ENCODE data around the gene SPATA21.
A peak's percentile ranks its signal among the peaks of the same experiment; 100 is the strongest.
"Not testable (repeated sequence)": the region's sequence is repeated elsewhere in the genome, so short reads cannot be mapped to it uniquely, and the experiment has no call there.

Gene SPATA21

DNA sequence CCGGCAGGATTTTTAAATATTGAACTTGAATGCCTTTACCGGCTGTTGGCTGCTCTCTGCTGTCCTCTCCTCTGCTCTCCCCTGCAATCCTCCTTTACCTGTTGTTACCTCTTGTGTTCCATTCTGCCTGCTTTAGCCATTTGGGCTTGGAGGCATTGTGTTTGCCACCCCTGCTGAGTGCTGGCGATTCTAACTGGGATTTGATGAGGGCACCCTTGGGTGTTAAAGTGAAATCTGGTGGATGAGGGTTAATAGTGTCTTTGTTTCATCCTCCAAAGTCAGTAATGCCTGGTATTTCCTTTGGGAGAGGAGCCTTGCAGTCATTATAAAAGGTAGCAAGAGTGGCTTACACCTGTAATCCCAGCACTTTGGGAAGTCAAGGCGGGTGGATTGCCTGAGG is 60.3 kb downstream of the SPATA21 start:
- DNase-seq = no peak

DNA sequence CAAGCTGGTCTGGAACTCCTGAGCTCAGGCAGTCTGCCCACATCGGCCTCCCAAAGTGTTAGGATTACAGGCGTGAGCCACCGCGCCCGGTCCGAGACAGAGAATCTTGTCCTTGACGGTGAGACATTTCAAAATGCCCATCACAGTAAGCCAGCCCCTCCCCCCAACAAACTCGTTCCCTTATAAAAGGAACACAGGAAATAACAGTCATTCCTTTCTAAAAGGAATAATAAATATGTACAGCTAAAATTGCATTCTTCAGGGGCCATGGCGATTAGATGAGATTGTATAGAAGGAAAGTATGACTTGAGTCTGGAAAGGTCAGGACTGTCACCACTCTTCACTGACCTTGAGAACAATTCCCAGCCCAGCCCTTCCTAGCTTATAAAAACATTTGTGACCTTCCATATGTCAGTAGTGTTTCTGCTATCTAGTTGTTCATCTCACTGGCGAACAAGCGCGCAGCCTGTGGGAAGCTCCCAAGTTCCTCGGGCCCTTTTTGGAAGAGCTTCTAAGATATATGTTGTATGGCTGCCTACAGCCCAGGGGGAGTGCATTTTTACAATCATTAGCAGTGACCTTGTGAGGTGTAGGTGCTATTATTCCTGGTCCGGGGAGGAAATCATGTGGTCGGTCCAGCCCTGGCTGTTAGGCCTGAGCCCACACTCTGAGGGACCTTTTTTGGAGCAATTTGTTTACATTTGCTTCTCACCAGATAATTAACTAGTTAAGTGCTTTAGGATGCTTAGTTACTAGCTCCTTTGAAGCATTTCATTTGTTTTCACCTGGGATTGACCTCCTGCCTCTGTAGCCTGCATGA is 61.5 kb downstream of the SPATA21 start:
- no peak for DNase-seq

DNA sequence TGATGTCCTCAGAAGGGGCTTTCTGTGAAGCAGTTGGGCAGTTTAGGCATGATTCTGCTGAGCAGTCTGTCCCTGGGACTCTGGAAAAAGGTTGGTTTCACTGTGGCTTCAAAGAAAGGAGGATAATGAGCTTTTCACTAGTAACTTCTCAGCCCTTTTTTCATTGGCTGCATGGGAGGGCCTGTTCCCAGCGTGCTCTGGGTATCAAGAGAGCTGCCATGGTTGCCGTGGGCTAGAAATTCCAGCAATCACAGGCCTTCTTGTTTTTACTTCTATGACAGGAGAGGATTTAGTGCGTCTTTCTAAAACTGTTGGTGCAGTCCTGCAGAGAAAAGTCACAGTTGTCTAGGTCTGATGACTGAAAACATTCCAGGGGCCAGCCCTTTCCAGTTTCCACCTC is 63.0 kb downstream of the SPATA21 start:
- DNase-seq = no peak

DNA sequence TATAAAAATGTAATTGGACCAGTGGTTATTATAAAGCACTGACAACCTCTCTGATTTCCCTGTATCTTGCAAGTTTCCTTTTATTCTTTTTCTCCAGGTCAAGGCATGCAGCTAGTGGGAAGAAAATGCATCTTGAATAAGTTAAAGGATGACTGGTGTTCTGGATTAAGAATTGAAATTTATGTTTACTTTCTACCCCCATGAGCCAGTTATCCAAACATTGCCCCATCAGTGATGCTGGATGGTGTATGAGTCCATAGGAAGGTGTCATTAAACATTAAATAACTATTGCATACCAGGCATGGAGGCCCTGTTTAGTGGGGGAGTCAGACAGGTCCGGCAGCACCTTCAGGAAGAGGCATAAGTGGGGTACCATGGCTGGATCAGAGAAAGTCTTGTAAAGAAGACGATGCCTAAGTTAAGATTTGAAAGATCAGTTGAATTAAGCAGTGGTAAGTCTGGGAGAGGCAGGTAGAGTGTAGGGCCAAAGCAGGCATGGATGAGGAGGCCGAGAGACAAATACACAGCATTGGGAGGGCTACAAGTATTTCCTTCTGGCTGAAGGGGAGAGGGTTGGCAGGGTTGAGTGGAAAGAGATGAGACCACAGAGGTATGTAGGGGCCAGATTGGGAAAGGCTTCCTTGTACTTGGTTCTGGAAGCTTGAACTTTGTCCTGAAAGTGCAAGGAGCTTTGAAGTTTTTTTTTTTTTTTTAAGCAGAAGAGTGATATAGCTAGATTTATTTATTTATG is 64.5 kb downstream of the SPATA21 start:
- no peak for DNase-seq

DNA sequence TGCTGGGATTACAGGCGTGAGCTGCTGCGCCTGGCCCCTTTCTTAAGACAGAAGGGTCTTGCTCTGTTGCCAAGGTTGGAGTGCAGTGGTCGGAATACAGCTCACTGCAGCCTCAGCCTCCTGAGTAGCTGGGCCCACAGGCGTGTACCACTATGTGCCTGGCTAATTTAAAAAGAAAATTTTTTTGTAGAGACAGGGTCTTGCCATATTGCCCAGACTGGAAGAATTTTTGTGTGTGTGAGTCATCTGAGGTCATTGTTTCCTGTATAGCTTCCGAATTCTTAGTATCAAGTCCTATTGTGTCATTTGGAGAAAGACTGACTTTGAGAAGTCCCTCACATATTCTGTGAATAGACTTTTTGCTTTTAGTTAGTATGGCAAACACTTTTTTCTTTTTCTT is 65.5 kb downstream of the SPATA21 start:
- DNase-seq = no peak

DNA sequence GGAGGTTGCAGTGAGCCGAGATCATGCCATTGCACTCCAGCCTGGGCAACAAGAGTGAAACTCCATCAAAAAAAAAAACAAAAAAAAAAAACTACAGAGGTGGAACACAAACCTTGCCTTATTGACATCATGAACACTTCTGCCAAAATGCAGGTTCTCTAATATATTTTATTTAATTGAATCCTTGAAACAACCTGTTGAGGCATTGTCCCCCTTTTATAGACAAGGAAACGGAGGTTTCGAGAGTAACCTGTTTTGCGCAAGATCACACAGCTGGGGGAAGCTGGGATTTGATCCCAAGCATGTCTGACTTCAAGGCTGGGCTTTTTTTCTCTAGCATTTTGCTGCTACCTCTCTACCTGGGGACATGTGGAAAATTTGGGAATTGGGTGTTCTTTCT is 67.4 kb downstream of the SPATA21 start:
- no peak for DNase-seq

DNA sequence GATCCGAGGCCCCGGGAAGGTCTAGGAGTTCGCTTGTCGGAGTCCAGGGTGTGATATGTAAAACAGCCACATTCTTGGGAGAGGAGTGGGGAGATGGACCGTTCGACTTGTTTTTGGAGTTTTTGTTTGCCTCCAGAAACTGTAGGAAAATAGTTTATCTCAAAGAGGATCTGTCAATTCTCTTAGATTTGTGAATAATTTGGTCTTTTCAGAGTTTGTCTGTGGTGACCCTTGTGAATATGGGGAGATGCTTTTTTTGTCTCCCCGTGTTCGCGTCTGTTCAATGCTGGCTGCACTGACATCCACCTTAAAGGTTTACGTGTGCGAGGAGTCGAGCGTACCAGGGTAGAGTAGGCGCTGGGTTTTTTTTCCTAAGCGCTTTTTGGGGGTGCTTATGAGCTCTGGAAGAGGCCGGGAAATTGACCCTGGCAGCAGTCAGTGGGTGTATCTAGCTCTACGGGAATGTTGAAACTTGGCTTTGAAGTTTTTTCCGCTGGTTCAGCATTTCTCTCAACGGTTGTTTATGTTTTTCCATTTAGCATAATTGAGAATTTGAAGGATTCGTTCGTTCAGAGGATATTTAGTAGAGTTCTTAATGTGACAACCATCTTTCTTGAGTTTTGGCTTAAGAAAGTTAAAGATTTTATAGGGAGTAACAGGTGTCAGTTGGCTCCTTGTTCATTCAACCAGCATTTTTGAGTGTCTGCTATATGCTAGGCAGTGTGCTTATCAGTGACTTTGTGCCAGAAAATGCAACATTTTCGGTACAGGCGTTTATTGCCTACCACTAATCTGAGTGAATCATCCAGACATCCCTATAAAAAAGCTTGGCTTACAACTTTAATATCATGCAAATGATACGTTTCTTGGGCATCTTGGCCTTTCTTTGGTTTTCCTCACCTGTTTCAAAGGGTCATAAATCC is 69.0 kb downstream of the SPATA21 start:
- DNase-seq = no peak

DNA sequence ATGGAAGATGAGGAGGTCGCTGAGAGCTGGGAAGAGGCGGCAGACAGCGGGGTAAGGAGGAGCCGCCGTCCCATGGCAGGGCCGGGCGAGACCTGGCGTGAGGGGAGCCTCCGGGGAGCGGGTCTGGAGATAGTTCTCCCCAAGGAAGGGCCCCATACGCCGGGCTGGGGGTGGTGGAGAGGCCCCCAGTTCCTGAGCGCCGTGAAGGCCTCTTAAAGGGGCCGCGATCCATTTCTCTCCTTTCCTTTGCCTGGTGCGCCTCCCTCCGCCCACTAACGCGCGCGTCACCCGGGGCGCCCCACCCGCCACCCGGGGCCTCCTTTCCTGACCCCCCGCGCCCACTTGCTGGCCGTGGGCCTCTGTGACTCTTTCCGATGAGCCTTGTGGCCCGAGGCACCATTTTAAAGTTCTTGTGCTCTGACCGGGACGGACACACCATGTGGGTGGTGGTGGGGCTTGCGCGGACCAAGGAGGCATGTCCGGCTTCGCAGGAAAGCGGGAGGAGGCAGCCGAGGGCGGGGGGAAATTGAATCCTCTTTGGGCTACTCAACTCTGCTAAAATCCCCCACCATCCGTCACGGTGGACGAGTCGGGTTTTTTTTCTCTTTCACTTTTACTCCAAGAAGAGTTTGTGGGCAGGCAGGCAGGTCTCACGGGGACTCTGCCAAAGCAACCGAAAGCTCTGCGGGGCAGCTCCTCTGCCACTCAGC is 69.8 kb downstream of the SPATA21 start:
- DNase-seq = peak; percentile 61

DNA sequence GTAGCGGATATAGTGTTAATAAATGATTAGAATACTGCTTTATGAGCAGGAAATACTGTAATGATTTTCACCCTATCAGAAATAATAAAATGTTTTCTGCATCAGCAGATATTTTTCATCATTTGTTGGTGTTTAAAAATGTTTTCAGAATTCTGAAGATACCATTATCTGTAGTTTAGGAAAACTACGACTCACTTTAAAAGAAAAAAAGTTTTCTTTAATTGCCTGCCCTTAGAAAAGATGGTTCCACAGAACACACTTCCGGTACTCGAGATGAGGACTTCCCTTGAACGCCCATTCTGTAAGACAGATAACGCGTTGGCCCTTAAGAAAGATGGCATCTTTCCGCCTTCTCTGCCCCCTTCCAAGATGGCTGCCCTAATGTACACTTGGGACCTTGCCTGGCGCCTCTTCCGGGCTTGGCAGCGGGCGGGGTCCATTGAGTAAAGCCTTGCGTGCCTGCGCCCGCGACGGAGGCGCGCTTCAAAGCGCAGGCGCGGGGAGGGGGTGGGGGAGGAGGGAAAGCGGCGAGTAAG is 70.4 kb downstream of the SPATA21 start, which contains the start of gene SZRD1:
SZRD1 (plus strand) TSS at position 521 of the 536 bp plus-strand sequence. CDS start 16 bp downstream, outside the sequence.
- peak; percentile 98 for DNase-seq

DNA sequence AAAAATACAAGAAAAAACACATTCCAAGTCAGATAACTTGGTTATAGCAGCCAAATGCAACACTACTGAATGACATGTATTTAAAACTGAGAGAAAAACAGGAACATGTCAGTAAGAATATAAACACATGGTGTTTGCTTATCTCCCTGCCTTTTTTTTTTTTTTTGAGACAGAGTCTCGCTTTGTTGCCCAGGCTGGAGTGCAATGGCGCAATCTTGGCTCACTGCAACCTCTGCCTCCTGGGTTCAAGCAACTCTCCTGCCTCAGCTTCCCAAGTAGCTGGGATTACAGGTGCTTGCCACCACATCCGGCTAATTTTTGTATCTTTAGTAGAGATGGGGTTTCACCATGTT is 72.1 kb downstream of the SPATA21 start:
- DNase-seq = not testable (repeated sequence)

DNA sequence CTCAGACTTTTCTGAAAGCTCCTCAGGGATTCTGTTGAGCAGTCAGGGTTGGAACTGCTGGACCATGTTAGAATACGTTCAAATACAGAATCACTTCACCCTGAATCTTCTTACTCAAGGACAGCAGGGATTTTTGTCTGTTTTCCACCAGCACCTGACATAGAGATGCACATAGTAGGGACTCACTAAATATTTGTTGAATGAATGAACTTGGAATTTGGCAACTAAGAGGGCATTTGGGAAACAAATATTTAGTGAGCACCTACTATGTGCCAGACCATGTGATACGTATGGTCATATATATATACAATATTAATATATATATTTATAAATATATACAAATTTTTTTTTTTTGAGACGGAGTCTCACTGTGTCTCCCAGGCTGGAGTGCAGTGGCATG is 80.4 kb downstream of the SPATA21 start:
- DNase-seq = no peak

DNA sequence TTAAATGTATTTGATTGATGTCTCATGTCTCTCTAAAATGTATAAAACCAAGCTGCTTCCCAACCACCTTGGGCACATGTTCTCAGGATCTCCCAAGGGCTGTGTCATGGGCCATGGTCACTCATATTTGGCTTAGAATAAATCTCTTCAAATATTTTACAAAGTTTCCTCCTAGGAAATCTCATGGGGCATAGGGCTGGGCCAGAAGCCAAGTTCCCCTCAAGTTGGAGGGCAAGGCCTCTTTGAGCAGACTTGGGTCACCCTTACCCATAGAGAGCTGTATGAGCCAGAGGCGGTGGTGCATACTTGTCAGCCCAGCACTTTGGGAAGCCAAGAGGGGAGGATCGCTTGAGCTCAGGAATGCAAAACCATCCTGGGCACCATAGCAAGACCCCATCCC is 82.6 kb downstream of the SPATA21 start:
- no peak for DNase-seq

DNA sequence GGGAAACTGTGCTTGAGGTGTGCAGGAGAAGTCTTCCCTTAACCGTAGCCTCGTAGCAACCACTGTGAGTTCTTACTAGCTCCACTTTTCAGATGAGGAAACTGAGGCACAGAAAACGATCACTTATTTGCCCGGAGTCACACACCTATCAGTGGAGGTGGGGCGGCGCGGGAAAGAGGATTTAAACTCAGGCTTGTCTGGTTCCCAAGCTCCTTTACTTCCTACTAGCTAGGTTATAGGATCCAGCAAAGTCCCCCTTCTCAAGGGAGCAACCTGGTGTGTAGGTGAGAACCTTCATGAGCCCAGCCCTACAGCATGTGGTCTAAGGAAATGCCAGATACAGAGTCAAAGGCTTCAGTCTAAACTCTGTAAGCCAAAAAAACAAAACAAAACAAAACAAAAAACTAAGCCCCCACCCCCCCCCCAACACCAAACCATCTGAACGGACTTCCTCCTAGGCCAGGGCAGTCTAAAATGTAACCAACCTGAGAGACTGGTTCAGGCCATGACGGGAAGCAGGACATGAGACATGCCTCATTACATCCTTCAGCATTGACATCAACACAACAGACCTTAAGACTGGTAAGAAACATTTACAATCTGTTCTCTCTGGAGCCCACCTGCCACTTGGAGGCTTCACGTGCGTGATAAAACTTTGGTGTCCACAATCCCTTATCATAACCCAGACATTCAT is 84.2 kb downstream of the SPATA21 start:
- no peak for DNase-seq

DNA sequence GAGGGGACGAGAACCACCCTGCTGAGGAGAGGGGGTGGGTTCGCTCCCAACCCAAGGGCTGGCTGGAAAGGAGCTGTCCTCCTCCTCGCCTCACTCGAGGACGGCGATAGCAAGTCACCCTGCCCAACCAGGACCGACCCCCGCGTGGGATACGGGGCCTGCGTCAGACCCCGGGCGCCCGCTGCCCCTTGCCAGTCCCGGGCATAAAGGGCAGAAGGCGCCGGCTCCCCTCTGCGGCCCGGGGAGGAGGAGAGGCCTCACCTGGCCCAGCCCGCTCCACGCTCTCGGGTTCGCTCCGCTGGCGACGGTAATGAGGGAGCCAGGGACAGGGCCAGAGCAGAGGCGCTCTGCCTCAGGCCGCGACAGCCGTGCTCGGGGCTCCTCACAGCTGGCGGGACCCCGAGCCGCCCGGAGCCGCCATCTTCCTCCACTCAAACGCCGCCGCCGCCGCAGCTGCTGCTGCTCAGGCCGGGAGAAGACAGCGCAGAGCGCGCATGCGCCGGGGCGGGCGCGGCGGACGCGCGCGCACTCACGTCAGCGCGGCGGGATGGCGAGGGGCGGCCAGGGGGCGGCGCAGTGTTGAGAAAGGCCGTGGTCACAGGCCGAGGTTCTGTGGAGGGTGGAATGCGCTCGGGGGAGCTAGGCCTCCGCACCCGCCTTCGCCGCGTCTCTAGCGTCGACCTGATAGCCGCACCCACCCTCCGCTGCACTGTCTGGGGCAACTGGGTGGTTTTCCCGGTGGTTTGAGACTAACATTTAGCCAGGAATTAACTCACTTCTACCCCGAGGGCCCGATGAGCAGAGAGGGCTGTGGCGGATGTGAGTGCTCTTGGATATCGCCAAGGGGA is 85.0 kb downstream of the SPATA21 start, which contains the start of gene FBXO42:
FBXO42 (minus strand) TSS at position 487 of the 848 bp plus-strand sequence. CDS start 37,062 bp downstream, outside the sequence.
- DNase-seq = peak; percentile 89

DNA sequence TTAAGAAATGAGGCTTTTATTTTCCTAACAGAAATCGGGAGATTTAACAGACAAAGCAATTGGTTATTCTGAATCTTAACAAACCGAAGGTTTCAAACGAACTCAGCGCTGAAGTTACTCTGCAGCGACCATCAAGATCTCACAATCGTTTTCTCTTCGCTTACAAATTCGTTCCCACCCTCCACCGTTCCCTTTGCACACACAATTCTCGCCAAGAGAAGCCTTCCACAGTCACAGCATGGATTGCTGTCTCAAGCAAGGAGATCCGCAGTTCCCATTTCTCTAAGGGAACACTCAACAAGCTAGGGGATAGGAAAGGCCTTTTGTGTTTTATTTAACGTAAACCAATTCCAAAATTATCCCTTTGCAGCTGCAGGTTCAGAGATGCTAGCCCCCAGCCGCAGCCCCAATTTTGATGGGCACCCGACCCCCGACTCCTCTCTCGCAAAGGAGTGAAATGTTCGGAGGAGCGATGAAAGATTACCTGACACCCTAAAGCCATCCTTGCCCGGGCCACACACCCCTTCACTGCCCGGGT is 85.7 kb downstream of the SPATA21 start:
- DNase-seq = no peak

DNA sequence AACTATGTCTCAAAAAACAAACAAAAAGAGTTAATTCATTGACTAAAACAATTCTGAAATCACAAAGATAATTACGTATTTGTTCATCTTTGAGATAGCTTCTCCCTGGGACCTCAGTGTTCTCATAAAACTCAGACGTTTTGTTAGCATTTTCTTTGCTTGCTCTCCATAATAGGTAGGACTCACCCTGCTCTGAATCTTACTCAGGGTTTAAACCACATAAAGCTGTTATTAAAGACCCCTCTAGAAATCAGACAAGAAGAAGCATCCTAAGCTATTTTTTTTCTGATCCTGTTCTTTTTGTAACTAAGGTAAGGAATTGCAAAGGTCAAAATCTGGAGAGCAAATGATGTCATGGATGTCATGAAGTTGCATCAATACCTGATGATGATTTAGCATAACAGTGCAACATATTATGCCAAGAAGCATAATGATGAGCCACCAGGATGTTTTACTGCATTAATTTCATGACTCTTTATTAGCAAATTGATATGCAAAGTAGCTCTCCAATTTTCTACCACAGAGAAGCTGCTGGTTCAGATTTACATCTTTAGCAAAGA is 87.3 kb downstream of the SPATA21 start:
- no peak for DNase-seq
